Testis (tissue), 2 donors: Measurements from ENCODE around the gene OLFML3.

Experiments used
- POLR2A ChIP-seq: fragments of 450-650 bp; IDR thresholded peaks from one replicate; pipeline ENCODE4 v1.6.1; 2017; ENCODE audit warnings: antibody characterized with exemption, mild to moderate bottlenecking, moderate library complexity
- TF ChIP-seq, protein P1 (sequence below), 3 experiments: fragments of 450-650 bp in 2 of 3; fragments of 200-600 bp in 1 of 3; sonication (generic) in 1 of 3; IDR thresholded peaks; one replicate each; pipeline ENCODE4 v1.5.1; 2016 to 2019; ENCODE audit warnings: antibody characterized with exemption in 3 of 3, mild to moderate bottlenecking in 2 of 3, moderate library complexity in 1 of 3

DNA sequence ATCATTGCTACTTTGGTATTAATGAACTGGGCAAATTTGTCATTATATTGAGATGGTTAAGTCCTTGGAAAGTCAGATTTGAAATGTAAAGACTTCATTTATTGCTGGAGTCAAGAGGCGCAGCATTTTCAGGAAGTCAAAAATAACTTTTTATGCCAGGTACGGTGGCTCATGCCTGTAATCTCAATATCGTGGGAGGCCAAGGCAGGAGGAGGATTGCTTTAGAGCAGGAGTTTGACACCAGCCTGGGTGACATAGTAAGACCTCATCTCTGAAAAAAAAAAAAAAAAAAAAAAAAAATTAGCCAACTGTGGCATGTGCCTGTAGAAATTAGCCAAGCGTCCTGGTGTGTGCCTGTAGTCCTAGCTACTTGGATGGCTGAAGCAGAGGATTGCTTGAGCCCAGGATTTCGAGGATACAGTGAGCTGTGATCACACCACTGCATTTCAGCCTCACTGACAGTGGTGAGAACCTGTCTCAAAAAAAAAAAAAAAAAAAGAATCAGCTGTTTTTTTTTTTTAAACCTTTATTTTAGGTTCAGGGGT, 44.7 kb upstream of the OLFML3 start:
- no peak for TF ChIP-seq POLR2A
- TF ChIP-seq, protein P1, sequence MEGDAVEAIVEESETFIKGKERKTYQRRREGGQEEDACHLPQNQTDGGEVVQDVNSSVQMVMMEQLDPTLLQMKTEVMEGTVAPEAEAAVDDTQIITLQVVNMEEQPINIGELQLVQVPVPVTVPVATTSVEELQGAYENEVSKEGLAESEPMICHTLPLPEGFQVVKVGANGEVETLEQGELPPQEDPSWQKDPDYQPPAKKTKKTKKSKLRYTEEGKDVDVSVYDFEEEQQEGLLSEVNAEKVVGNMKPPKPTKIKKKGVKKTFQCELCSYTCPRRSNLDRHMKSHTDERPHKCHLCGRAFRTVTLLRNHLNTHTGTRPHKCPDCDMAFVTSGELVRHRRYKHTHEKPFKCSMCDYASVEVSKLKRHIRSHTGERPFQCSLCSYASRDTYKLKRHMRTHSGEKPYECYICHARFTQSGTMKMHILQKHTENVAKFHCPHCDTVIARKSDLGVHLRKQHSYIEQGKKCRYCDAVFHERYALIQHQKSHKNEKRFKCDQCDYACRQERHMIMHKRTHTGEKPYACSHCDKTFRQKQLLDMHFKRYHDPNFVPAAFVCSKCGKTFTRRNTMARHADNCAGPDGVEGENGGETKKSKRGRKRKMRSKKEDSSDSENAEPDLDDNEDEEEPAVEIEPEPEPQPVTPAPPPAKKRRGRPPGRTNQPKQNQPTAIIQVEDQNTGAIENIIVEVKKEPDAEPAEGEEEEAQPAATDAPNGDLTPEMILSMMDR (IDR thresholded peaks at IDR 0.05) = no peak
